LHCN-M2 (cell line): ENCODE data around the gene PLIN3. TPM values are rescaled to one million over a fixed set of nuclear protein-coding genes. Genes with fewer than 3 reads are reported as not detected.
"Not testable (repeated sequence)": the region's sequence is repeated elsewhere in the genome, so short reads cannot be mapped to it uniquely, and the experiment has no call there.

ENCODE experiments used
- DNase-seq: peaks from one replicate; pipeline ENCODE4 v3.0.0-alpha.2; 2012; ENCODE audit warnings: low read depth
- polyA plus RNA-seq: library from polyadenylated mRNA; unstranded; fragments of >200 nt; gene quantifications from one replicate; pipeline ENCODE4 v1.2.1, GENCODE V29; 2012; ENCODE audit warnings: missing spikeins
- total RNA-seq: library from RNA; depleted of rRNA; stranded (reverse); fragments of >200 nt; gene quantifications from 2 replicates; pipeline ENCODE4 v1.2.3, GENCODE V29; 2014; rRNA removed

PLIN3 gene
- total RNA-seq: 333 and 379 TPM in 2 replicates
- polyA plus RNA-seq: 329 TPM

DNA sequence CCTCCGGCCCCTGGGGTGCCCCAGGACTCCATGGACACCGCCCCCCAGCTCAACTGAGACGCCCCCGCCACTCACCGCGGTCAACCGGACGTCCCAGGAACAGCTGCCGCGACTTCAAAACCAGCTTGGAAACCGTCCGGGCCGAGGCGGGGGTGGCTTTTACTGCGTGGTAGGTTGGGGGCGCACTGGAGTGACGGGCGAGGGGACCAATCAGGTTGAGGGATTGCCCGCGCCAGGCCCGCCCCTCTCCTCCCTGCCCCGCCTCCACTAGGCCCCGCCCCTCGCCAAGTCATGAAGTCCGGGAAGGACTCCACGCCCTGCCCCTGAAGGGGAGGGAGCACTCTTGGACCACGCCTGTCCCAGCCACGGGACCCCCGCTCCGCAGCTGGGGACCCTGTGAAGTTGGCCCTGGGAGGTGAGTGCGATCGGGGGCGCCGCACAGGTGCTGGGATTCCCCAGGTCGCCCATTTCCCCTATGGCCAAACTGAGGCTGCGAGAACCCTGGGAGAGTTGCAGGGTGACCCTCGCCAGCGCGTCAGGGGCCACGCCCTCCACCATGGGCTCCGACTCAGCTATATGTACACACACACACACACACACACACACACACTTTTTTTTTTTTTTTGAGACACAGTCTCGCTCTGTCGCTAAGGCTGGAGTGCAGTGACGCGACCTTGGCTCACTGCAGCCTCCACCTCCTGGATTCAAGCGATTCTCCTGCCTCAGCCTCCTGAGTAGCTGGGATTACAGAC is at the start of gene PLIN3:
TSS of gene PLIN3 (minus strand) at position 134 of the 752 bp plus-strand sequence. CDS start 6,273 bp downstream, outside the sequence.
- peak; percentile 91 for DNase-seq

- no peak for DNase-seq
These were observed 49.0 kb upstream of the PLIN3 start for GRCh38 chr19:4916292-4917082.

- DNase-seq: peak; percentile 91
These were observed 47.5 kb upstream of the PLIN3 start for GRCh38 chr19:4914736-4915501.

- DNase-seq: peak; percentile 26
These were observed 46.7 kb upstream of the PLIN3 start for GRCh38 chr19:4913996-4914735.

- DNase-seq: peak; percentile 100
These were observed 44.6 kb upstream of the PLIN3 start for GRCh38 chr19:4911786-4912672.

DNA sequence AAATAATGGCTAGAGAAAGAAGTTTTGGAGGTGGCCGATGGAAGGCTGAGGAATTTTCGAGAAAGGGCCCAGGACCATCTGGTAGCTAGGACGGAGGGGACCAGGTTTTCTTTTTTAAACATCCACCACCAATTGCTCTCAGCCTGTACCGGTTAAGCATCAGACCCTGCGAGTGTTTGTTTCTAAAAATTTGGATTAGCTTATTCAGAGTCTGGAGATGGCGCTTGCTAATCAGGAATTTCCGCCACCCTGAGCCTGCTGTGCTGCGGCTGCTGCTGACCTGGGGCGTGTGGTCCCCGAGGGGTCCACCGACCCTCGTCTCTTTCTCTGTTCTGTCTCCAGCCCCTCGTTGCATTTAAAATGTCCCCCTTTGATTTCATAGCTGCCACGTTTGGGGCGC is 43.8 kb upstream of the PLIN3 start:
- no peak for DNase-seq

DNA sequence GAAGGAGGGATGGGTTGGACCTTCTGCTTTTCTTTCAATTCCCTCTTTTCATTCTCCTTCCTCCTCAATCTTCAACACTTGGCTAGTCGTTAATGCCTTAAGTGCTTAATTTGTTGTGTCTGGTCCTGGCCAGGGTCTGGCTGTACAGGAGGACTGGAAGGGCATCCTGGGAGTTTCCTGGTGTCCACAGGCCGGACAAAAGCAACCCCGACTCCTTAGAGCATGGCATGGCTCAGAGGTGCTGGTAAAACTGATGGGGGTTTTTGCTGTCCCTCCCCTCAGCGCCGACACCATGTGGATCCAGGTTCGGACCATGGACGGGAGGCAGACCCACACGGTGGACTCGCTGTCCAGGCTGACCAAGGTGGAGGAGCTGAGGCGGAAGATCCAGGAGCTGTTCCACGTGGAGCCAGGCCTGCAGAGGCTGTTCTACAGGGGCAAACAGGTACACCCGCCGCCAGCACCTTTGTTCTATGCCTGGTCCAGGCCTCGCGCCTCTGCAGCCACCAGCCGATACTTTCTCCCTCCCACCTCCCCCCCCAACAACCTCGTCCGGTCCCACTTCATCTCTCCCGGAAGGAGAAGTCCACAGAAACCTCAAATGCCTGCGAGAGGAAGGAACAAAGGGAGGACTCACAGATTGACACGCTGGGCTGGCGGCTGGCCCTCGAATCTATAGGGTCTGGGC is 43.3 kb upstream of the PLIN3 start:
- DNase-seq: peak; percentile 78

- peak; percentile 93 for DNase-seq
These were observed 42.6 kb upstream of the PLIN3 start for GRCh38 chr19:4909897-4910593.

DNA sequence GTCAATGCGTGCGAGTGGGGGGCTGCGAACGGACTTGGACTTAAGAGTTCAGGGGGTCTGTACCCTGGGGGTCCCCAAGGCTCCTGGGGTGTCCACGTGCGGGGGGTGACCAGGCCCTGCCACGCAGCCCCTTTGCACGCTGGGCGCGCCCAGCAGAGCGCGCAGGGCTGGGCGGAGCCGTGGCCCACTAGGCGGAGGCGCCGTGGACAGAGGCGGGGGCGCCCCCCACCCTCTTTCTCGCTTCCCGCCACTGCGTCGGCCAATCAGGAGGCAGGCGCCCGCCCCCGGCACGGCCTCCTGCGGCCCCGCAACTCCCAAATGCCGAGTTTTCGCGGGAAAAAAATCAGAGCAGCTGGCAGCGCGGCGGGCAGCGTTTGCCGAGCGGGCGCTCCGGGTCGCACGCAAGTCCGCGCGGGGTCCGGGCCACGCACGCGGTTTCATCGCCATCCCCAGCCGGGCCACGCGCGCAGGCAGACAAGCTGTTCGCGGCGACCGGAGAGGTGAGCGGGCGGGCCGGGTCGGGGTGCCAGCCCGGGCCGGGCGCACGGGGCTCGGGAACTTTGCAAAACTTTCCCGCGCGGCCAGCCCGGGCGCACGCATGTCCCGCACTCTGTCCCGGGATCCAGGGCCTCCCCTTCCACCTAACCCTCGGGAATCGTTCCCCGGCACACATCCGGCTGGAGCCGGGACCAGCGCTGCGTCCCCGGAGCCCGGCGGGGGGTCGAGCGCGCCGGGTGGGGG is 41.9 kb upstream of the PLIN3 start, which contains the start of gene UHRF1:
TSS of gene UHRF1 (plus strand) at position 346 of the 741 bp plus-strand sequence. CDS start 1,385 bp downstream, outside the sequence.
- DNase-seq: peak; percentile 64

DNA sequence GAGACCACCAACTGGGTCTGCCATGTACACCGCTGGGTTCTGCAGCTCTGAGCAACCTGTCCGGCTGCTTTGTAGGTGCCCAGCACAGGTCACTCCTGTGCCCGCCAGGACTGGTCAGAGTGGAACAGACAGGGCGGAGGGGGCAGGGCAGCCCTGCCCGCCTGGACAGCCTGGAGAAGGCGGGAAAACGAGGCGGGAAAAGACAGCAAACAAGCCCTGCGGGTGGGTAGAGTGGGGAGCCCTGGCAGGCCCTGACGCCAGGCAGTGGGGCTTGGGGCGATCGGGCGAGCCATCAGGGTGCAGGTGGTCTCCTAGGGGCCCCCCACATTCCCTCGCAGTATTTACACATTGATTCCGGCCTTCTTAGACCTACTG is 41.3 kb upstream of the PLIN3 start:
- DNase-seq: no peak

DNA sequence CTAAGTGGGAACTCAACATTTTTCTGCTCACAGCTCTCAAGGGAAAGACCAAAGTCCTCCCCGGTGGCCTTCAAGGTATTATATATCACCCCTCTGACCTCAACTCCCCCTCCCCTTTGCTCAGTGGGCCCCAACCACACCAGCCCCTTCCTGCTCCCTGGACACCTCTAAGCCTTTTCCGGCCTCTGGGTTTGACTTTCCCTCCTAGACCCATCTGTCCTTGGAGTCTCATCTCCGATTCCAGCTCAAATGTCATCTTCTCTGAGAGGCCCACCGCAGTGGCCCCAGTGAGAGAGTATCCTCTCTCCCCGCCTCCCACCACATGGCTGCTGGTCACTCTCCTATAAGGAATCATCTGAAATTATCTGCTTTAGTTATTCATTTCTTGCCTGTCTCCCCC is 40.9 kb upstream of the PLIN3 start:
- no peak for DNase-seq

DNA sequence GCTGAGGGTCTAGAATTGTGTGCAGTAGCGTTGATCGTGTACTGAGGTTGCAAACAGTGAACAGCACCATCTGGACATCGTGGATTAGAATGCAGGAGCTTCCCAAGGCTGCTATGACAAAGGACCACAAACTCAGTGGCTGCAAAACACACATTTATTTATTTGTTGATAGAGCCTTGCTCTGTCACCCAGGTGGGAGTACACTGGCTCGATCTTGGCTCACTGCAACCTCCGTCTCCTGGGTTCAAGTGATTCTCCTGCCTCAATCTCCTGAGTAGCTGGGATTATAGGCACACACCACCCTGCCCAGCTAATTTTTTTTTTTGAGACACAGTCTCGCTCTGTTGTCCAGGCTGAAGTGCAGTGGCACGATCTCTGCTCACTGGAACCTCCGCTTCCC is 39.5 kb upstream of the PLIN3 start:
- DNase-seq: no peak

GRCh38 chr19:4904481-4904880 is 37.0 kb upstream of the PLIN3 start:
- DNase-seq: no peak

DNA sequence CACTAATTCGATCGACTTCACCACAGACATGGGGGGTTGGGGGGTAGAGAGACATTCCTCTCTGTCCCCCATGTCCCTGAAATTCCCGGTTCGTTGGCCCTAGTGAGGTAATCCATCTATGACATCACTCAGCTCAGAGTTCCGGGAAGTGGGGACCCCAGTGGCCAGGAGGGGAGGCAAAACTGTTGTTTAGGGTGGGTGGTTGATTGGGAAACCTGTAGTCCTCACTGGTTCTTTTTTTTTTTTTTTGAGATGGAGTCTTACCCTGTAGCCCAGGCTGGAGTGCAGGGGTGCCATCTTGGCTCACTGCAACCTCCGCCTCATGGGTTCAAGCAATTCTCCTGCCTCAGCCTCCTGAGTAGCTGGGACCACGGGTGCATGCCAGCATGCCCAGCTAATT is 35.3 kb upstream of the PLIN3 start, which contains the start of gene ARRDC5:
TSS of gene ARRDC5 (minus strand) at position 101 of the 400 bp plus-strand sequence. CDS start at position 30, 71 bp downstream.
- DNase-seq: no peak

DNA sequence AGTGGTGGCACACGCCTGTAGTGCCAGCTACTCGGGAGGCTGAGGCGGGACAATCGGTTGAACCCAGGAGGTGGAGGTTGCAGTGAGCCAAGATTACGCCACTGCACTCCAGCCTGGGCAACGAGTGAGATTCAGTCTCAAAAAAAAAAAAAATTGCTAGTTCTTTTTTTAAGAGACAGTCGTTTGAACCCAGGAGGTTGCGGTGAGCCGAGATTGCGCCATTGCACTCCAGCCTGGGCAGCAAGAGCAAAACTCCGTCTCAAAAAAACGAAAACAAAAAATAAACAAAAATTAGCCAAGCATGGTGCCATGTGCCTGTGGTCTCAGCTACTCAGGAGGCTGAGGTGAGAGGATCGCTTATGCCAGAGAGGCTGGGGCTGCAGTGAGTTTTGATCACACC is 33.4 kb upstream of the PLIN3 start:
- DNase-seq: not testable (repeated sequence)

DNA sequence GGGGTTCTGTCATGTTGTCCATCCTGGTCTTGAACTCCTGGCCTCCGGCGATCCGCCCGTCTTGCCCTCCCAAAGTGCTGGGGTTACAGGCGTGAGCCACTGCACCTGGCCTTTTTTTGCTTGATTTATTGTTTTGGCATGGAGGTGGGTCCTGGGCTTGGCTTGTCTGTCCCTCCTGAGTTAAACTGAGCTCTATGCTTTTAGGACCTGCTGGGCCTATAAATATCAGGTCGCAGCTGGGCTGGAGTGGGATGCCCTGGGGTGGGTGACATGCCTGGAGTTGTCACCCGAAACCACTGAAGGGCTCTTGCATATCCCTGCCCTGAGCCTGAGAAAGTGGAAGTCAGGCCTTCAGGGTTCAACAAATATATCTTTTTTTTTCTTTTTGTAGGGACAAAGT is 29.7 kb upstream of the PLIN3 start:
- no peak for DNase-seq

GRCh38 chr19:4896372-4896771 is 28.9 kb upstream of the PLIN3 start:
- DNase-seq: peak; percentile 52

- DNase-seq: not testable (repeated sequence)
These were observed 25.5 kb upstream of the PLIN3 start for GRCh38 chr19:4892962-4893361.
